ENCODE measurements around the gene PTPN14. TPM values are rescaled to one million over a fixed set of nuclear protein-coding genes. Genes with fewer than 3 reads are reported as not detected.

Gene PTPN14
- total RNA-seq, 4 donors from 2014 or later: 4.5 to 9.7 (median 7.1) TPM

GRCh38 chr1:214378492-214378891 is 172.9 kb downstream of the PTPN14 start:
- WGBS, 2 donors (ENCODE audit: low coverage in 1 of 2): 91 to 96% methylated on average over 4 to 8 of the region's 8 CpGs
- intact Hi-C loops (cut with DNase I; ENCODE audit: low total_unique reads) (no loop called here), in situ Hi-C loops (cut with MboI; ENCODE audit: low pct_ligation_motif_present in 1 of 4, low pct_unique_long_range_greater_than_20kb in 1 of 4, low sequenced_read_pairs in 3 of 4) (no loop called here)
- TF ChIP-seq CTCF (IDR thresholded peaks at IDR 0.05): no peak
- TF ChIP-seq EP300 (IDR thresholded peaks at IDR 0.05; ENCODE audit: low read depth): no peak
- no peak for TF ChIP-seq POLR2AphosphoS5 (IDR thresholded peaks at IDR 0.05)
- no peak for TF ChIP-seq POLR2A (IDR thresholded peaks at IDR 0.05)
- Histone ChIP-seq H3K27me3 (no peaks in the 10 kb centered on the region), H3K36me3 (peaks cover 0 to 3% (median 0%) of the 10 kb centered on the region in 4 donors), H3K27ac (no peak overlapping the region), H3K9me3 (no peaks in the 10 kb centered on the region), H3K4me1 (peaks cover 0 to 4% (median 0%) of the 10 kb centered on the region in 4 donors), H3K4me3 (no peak overlapping the region)
- no peak for DNase-seq

DNA sequence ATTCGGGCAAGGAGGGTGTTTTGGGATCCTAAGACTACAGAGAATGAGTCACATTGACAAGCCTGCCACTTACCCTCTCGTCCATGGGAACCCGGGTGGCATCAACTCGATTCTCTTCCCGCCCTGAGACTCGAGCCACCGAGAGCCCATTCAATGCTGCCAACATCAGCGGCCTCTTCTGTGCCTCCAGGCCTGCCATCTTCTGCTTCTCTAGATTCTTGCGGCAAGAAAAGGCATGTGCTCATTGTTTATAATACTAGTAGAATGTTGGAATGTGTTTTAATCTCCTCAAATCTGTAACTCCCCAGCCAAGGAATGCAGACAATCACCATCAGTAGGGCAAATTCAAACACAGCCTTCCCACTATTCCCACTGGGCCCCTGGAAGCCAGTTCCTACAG is 173.5 kb downstream of the PTPN14 start:
- H3K36me3 ChIP-seq: peaks cover 0 to 3% (median 0%) of the 10 kb centered on the region in 4 donors
- WGBS, 2 donors (ENCODE audit: low coverage in 1 of 2): 88 to 95% methylated on average over 4 to 9 of the region's 9 CpGs
- H3K9me3 ChIP-seq: no peaks in the 10 kb centered on the region
- no peaks in the 10 kb centered on the region for H3K27me3 ChIP-seq
- no peak for TF ChIP-seq POLR2AphosphoS5 (IDR thresholded peaks at IDR 0.05)
- TF ChIP-seq CTCF (IDR thresholded peaks at IDR 0.05): no peak
- no peak for TF ChIP-seq POLR2A (IDR thresholded peaks at IDR 0.05)
- no peak for TF ChIP-seq EP300 (IDR thresholded peaks at IDR 0.05; ENCODE audit: low read depth)
- intact Hi-C loops (cut with DNase I; ENCODE audit: low total_unique reads) (no loop called here), in situ Hi-C loops (cut with MboI; ENCODE audit: low pct_ligation_motif_present in 1 of 4, low pct_unique_long_range_greater_than_20kb in 1 of 4, low sequenced_read_pairs in 3 of 4) (no loop called here)
- H3K27ac ChIP-seq: no peak overlapping the region
- no peak for DNase-seq
- H3K4me3 ChIP-seq: no peak overlapping the region
- H3K4me1 ChIP-seq: peaks cover 0 to 4% (median 0%) of the 10 kb centered on the region in 4 donors

- in situ Hi-C loops (cut with MboI; ENCODE audit: low pct_ligation_motif_present in 1 of 4, low pct_unique_long_range_greater_than_20kb in 1 of 4, low sequenced_read_pairs in 3 of 4): no loop called here
- no peak for TF ChIP-seq CTCF (IDR thresholded peaks at IDR 0.05)
- TF ChIP-seq POLR2A (IDR thresholded peaks at IDR 0.05): no peak
- no peak for TF ChIP-seq EP300 (IDR thresholded peaks at IDR 0.05; ENCODE audit: low read depth)
- TF ChIP-seq POLR2AphosphoS5 (IDR thresholded peaks at IDR 0.05): no peak
- DNase-seq: no peak
- Histone ChIP-seq H3K27ac (no peak overlapping the region), H3K4me3 (no peak overlapping the region), H3K36me3 (peaks cover 0 to 3% (median 0%) of the 10 kb centered on the region in 4 donors), H3K27me3 (no peaks in the 10 kb centered on the region), H3K9me3 (no peaks in the 10 kb centered on the region), H3K4me1 (peaks cover 0 to 4% (median 0%) of the 10 kb centered on the region in 4 donors)
- intact Hi-C loops (cut with DNase I; ENCODE audit: low total_unique reads): no loop called here
- WGBS, 2 donors (ENCODE audit: low coverage in 1 of 2): 83 to 93% methylated on average over 1 to 2 of the region's 2 CpGs
Measured at GRCh38 chr1:214377485-214377884, 173.9 kb downstream of the PTPN14 start.

DNA sequence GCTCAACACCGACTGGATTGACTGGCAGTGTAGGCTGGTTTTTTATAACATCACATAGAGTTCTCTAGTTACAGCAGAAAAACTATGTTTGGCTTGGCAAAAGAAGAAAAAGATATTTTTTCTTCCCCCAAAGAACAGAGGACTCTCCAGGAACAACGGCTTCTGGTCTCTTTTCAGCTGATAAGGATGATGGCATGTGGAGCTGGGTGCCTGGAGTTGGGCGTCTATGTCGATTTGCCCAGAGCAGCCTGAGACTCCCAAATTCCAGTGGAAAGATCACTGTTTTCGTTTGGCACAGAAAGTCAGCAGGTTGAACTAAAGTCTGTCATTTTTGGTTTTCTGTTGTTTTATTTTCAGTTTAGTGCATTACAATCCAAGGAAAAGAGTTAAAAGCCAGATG is 179.3 kb downstream of the PTPN14 start:
- DNase-seq: no peak
- H3K4me1 ChIP-seq: no peaks in the 10 kb centered on the region
- intact Hi-C loops (cut with DNase I; ENCODE audit: low total_unique reads): no loop called here
- in situ Hi-C loops (cut with MboI; ENCODE audit: low pct_ligation_motif_present in 1 of 4, low pct_unique_long_range_greater_than_20kb in 1 of 4, low sequenced_read_pairs in 3 of 4): no loop called here
- TF ChIP-seq POLR2A (IDR thresholded peaks at IDR 0.05) (no peak), POLR2AphosphoS5 (IDR thresholded peaks at IDR 0.05) (no peak), CTCF (IDR thresholded peaks at IDR 0.05) (no peak), EP300 (IDR thresholded peaks at IDR 0.05; ENCODE audit: low read depth) (no peak)
- no peak overlapping the region for H3K27ac ChIP-seq
- no peak overlapping the region for H3K4me3 ChIP-seq
- WGBS, 2 donors (ENCODE audit: low coverage in 1 of 2): 70 to 76% methylated on average over 5 of the region's 5 CpGs
- H3K9me3 ChIP-seq: no peaks in the 10 kb centered on the region
- H3K36me3 ChIP-seq: peaks cover 0 to 3% (median 0%) of the 10 kb centered on the region in 4 donors
- no peaks in the 10 kb centered on the region for H3K27me3 ChIP-seq

All from transverse colon (tissue), 4 donors.